ELF-1 (cell line): ENCODE results near the gene ZNF513.
"Not testable (repeated sequence)": the region's sequence is repeated elsewhere in the genome, so short reads cannot be mapped to it uniquely, and the experiment has no call there.

ENCODE experiments used
- DNase-seq: peaks from one replicate; pipeline ENCODE4 v3.0.0-alpha.2; 2016; ENCODE audit warnings: low read depth, low spot score

ZNF513 gene

DNA sequence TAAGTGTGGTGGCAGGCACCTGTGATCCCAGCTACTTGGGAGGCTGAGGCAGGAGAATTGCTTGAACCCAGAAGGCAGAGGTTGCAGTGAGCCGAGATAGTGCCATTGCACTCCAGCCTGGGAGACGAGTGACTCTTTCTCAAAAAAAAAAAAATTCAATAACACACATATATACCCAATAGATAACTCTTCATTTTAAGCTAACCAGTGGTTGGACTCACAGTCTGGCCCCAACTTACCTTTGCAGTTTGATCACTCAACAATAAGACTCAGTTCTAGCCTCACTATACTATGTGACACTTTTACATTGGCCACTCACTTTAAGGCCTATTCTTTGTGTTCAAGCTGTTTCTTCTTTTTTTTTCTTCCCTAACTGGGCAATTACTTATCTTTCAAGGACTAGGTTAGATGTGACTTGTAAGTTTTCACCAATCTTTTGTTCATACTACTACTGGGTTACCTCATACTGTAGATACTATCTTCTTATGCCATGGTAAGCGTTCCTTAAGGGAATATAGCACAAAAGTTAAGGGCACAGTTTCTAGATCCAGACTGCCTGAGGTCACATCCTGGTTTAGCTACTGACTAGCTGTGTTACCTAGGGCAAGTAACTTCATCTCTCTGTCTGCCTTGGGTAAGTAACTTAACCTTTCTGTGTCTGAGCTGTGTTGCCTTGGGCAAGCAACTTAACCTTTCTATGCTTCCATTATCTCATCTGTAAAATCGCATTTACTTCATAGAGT, 17.7 kb downstream of the ZNF513 start:
- DNase-seq = no peak

DNA sequence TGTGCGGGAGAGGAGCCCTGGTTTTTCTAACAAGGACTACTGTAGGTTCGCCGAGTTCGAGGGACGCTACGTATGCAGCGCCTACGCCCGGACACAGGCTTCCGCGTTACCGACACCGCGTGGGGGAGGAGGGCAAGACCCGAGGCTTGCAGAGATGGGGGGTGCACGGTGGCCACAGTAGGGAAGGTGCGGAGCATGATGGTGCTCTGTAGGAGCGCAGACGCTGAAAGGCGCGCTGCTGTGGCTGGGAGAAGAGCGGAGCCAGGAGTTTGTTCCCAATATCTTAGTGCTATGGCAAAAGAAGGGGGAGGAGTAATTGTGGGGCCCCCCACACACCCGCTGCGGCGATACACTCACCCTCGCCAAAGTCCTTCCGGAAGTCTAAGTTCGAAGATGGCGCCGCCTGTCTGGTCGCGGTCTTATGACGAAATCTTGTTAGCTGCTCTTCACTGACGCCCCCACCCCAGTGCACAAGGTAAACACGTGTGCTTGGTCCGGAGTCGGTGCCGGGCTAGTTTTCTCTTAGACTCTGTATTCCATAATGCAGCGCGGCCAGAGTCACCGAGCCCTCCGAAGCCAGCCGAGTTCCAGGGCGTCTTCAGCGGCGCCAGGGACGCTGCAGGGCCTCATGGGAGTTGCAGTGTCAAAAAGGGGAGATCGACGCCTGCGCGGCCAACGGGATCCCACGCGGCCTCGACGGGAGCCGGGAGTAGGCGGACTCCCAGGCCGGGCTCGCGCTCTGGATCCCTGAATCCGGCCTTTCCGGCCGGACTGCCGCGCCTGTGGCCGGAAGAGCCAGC, 24.0 kb downstream of the ZNF513 start, which contains the start of gene GTF3C2:
TSS of gene GTF3C2 (minus strand) at position 383 of the 800 bp plus-strand sequence. CDS start 13,210 bp downstream, outside the sequence.
- peak; percentile 99 for DNase-seq

DNA sequence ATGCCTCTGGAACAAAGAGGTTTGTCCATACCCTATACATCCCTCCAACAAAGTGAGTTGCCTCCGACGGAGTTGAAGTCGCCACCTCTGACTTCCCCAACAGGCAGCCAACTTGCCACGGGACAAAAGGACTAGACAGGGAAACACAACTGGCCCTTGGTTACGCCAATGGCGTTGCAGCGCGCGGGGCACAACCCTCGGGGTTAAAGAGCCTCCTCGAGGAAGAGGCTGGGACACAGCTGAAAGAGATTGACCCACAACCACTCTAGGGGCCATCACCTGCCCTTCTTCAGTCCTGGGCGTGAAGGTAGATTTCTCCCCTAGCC, 24.5 kb downstream of the ZNF513 start:
- peak; percentile 79 for DNase-seq

GRCh38 chr2:27354597-27354927, 26.0 kb downstream of the ZNF513 start:
- DNase-seq = no peak

DNA sequence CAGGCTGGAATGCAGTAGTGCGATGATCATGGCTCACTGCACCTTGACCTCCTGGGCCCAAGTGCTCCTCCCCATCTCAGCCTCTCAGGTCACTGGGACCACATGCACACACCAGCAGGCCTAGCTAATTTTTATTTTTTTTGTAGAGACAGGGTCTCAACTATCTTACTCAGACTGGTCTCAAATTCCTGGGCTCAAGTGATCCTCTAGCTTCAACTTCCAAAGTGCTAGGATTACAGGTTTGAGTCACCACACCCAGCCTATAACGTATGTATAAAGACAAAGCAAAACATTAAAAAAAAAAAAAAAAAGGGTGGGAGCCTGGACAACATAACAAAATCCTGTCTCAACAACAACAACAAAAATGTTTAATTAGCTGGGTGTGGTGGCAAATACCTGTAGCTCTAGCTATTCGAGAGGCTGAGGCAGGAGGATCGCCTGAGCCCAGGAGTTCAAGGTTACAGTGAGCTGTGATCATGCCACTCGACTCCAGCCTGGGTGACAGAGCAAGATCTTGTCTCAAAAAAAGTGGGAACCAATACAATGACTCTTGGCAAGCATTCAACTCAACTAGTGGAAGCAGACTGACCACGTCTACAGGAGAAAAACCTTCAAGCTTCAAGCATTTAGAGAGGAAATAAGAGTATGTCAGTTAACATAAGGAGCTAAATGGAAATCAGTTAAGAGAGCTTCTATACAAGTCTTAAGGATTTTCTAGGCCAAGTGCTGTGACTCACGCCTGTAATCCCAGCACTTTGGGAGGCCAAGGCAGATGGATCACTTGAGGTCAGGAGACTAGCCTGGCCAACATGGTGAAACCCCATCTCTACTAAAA, 26.6 kb downstream of the ZNF513 start:
- no peak for DNase-seq

DNA sequence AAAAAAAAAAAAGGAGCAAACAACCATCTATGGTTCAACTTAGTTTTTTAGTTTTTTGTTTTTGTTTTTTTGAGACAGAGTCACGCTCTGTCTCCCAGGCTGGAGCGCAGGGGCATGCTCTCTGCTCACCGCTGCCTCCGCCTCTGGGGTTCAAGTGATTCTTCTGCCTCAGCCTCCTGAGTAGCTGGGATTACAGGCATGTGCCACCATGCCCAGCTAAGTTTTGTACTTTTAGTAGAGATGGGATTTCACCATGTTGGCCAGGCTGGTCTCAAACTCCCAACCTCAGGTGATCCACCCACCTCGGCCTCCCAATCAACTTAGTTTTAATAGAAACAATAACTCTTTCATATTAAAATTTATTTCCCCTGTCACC, 27.2 kb downstream of the ZNF513 start:
- not testable (repeated sequence) for DNase-seq

DNA sequence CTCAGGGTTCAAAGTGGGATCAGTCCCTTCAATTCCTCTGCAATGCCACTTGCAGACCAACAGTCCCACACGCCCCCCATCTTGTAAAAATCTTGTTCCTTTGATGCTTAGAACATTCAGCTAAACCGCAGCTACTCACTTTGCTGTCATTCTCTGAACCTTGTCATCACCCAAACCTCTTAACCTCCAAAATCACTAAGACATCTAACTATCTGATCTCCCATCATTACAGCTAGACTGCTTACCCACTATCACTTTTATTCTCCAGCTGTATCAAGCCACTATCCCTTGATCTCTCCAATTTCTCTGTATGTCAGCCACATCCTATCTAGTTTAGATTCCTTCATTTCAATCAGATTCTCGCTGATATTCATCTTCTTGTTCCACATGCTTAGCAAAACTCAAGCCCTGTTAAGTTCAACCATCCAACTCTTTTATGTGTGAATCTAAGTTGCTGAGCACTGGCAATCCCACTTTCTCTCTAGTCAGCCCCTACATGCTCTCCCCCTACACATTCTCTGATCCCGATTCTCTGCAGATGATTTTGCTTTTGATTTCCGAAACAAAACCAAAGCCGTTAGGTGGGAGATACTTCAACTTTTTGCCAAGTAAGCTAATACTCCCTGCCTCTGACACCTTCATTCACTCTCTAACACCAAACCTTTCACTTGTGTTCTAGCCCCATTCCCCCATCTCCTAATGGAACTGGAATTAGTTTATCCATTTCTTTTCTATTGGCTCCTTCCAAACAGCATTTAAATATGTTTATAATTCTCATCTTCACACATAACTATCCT, 28.5 kb downstream of the ZNF513 start:
- no peak for DNase-seq

GRCh38 chr2:27350106-27350693, 30.3 kb downstream of the ZNF513 start:
- DNase-seq = no peak

DNA sequence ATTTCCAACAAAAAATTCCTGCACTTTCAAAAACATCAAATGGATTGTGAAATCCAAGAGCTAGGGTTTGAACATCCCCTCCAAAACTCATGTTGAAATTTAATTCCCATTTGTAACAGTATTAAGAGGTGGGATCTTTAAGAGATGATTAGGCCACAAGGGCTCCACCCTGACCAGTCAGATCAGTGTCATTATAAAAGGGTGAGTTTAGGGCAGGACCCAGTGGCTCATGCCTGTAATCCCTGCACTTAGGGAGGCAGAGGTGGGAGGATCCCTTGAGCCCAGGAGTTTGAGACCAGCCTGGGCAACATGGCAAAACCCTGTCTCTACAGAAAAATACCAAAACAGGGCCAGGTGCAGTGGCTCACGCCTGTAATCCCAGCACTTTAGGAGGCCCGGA, 32.9 kb downstream of the ZNF513 start:
- no peak for DNase-seq

DNA sequence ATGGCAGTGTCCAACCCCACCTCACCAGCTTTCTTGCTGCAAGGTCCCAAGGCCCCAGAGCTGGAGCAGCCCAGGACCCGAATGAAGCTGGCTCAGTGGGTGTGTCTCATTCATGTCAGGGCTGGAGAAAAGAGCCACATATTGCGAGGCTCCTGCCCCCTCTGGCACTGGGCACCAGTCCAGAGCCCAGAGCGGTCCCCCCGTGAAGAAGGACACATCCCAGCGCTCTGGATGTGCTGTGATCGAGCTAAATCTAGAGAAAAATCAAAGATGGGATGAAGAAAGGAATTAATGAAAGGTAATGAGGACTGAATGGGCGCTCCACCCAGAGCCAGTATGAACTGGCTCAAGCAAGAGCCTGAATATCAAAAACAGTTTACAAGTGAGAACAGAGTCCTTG, 44.4 kb downstream of the ZNF513 start:
- no peak for DNase-seq

DNA sequence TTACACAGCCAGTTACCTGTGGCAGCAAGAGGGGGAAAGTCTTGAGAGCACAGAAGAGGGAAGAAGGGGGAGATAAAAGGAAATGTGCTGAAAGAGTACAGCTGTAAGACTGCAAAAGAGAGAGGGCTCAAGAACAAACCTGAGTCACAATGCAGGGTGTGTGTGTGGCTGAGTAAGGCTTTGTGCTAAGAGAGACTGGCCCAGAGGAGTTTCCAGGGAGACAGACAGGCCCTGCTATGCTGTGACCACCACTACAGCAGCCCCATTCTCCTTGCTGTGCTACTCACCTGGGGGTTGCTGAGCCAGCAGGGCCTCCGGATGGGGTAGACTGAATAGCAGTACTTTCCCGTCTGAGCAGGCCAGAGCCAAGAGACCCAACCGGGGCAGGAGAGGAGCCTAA, 45.2 kb downstream of the ZNF513 start:
- no peak for DNase-seq
